KMS-11 (cell line): ENCODE measurements around the gene PRF1.

Experiments
- H2AFZ ChIP-seq: fragments of 200-600 bp; sonication (generic); 2 replicates; pipeline ENCODE4 v1.6.1; 2016; ENCODE audit warnings: antibody characterized with exemption, mixed run types, low read depth
- H3K27ac ChIP-seq: fragments of 200-600 bp; sonication (generic); 2 replicates; pipeline ENCODE4 v1.6.1; 2016; ENCODE audit warnings: mild to moderate bottlenecking, mixed run types
- H3K27me3 ChIP-seq: fragments of 200-600 bp; sonication (generic); 2 replicates; pipeline ENCODE4 v1.6.1; 2017; ENCODE audit warnings: mild to moderate bottlenecking, low read depth, mixed run types, moderate library complexity; ENCODE audit not compliant: insufficient read depth
- H3K36me3 ChIP-seq: fragments of 200-600 bp; sonication (generic); 2 replicates; pipeline ENCODE4 v1.6.1; 2017; ENCODE audit warnings: mild to moderate bottlenecking, mixed run types; ENCODE audit not compliant: insufficient read depth
- H3K4me1 ChIP-seq: fragments of 200-600 bp; sonication (generic); 2 replicates; pipeline ENCODE4 v1.6.1; 2016; ENCODE audit warnings: mild to moderate bottlenecking, low read depth, mixed run types; ENCODE audit not compliant: poor library complexity, severe bottlenecking
- H3K4me2 ChIP-seq: fragments of 200-600 bp; sonication (generic); 2 replicates; pipeline ENCODE4 v1.7.0; 2016; ENCODE audit warnings: mild to moderate bottlenecking, mixed run types
- H3K4me3 ChIP-seq: fragments of 200-600 bp; sonication (generic); IDR thresholded peaks from 2 replicates; pipeline ENCODE4 v1.6.1; 2017; ENCODE audit warnings: low read depth, low read length, mixed read lengths; ENCODE audit not compliant: insufficient read depth
- H3K79me2 ChIP-seq: fragments of 200-600 bp; sonication (generic); 2 replicates; pipeline ENCODE4 v1.6.1; 2016; ENCODE audit warnings: low read depth, mixed run types; ENCODE audit not compliant: insufficient read depth
- H3K9ac ChIP-seq: fragments of 200-600 bp; sonication (generic); 2 replicates; pipeline ENCODE4 v1.6.1; 2016; ENCODE audit warnings: mild to moderate bottlenecking, mixed run types
- H4K20me1 ChIP-seq: fragments of 200-600 bp; sonication (generic); 2 replicates; pipeline ENCODE4 v1.6.1; 2016; ENCODE audit warnings: mild to moderate bottlenecking, mixed run types; ENCODE audit not compliant: insufficient read depth
- CTCF ChIP-seq: fragments of 200-600 bp; sonication (generic); conservative IDR thresholded peaks from 2 replicates; pipeline ENCODE4 v1.6.1; 2017; ENCODE audit warnings: low read depth, mild to moderate bottlenecking, antibody characterized with exemption, low read length, moderate library complexity, mixed read lengths

PRF1 gene

GRCh38 chr10:70593513-70593890, 9.0 kb downstream of the PRF1 start:
- H4K20me1 ChIP-seq, result no peaks in the 10 kb centered on the region
- no peak overlapping the region for H3K9ac ChIP-seq
- no peaks in the 10 kb centered on the region for H3K4me1 ChIP-seq
- no peak for TF ChIP-seq CTCF
- H3K36me3 ChIP-seq, result no peaks in the 10 kb centered on the region
- H3K4me2 ChIP-seq, result no peak overlapping the region
- no peaks in the 10 kb centered on the region for H3K27me3 ChIP-seq
- no peaks in the 10 kb centered on the region for H3K79me2 ChIP-seq
- no peak overlapping the region for H2AFZ ChIP-seq
- no peak overlapping the region for H3K4me3 ChIP-seq
- H3K27ac ChIP-seq, result no peak overlapping the region

GRCh38 chr10:70592746-70593512, 9.6 kb downstream of the PRF1 start:
- Histone ChIP-seq H3K4me3 (no peak overlapping the region), H3K4me2 (no peak overlapping the region), H4K20me1 (no peaks in the 10 kb centered on the region), H3K36me3 (no peaks in the 10 kb centered on the region), H2AFZ (no peak overlapping the region), H3K4me1 (no peaks in the 10 kb centered on the region), H3K27me3 (no peaks in the 10 kb centered on the region), H3K79me2 (no peaks in the 10 kb centered on the region), H3K9ac (no peak overlapping the region), H3K27ac (no peak overlapping the region)
- TF ChIP-seq CTCF, result no peak

- Histone ChIP-seq H3K4me1 (no peaks in the 10 kb centered on the region), H2AFZ (no peak overlapping the region), H3K79me2 (no peaks in the 10 kb centered on the region), H3K27ac (no peak overlapping the region), H3K4me3 (no peak overlapping the region), H3K4me2 (no peak overlapping the region), H4K20me1 (no peaks in the 10 kb centered on the region), H3K9ac (no peak overlapping the region), H3K27me3 (no peaks in the 10 kb centered on the region), H3K36me3 (no peaks in the 10 kb centered on the region)
- TF ChIP-seq CTCF, result no peak
These were observed 10.3 kb downstream of the PRF1 start for GRCh38 chr10:70592186-70592735.

- Histone ChIP-seq H2AFZ (no peak overlapping the region), H3K9ac (no peak overlapping the region), H3K4me1 (no peaks in the 10 kb centered on the region), H3K27me3 (no peaks in the 10 kb centered on the region), H3K36me3 (no peaks in the 10 kb centered on the region), H3K4me2 (no peak overlapping the region), H3K4me3 (no peak overlapping the region), H4K20me1 (no peaks in the 10 kb centered on the region), H3K79me2 (no peaks in the 10 kb centered on the region), H3K27ac (no peak overlapping the region)
- TF ChIP-seq CTCF, result no peak
These were observed 11.7 kb downstream of the PRF1 start for GRCh38 chr10:70590655-70591416.
